GM12875 (cell line): ENCODE measurements around the gene PIEZO2.
"Not testable (repeated sequence)": the region's sequence is repeated elsewhere in the genome, so short reads cannot be mapped to it uniquely, and the experiment has no call there.

Experiments used
- H3K4me3 ChIP-seq: one replicate; pipeline ENCODE4 v1.5.1; 2011; ENCODE audit warnings: low read depth, low read length, control low read depth
- CTCF ChIP-seq: IDR thresholded peaks from 2 replicates; pipeline ENCODE4 v1.5.1; 2011; ENCODE audit warnings: low read depth, mild to moderate bottlenecking, control low read depth, inconsistent platforms, low read length, moderate library complexity, borderline replicate concordance; ENCODE audit not compliant: insufficient read depth

PIEZO2 gene

DNA sequence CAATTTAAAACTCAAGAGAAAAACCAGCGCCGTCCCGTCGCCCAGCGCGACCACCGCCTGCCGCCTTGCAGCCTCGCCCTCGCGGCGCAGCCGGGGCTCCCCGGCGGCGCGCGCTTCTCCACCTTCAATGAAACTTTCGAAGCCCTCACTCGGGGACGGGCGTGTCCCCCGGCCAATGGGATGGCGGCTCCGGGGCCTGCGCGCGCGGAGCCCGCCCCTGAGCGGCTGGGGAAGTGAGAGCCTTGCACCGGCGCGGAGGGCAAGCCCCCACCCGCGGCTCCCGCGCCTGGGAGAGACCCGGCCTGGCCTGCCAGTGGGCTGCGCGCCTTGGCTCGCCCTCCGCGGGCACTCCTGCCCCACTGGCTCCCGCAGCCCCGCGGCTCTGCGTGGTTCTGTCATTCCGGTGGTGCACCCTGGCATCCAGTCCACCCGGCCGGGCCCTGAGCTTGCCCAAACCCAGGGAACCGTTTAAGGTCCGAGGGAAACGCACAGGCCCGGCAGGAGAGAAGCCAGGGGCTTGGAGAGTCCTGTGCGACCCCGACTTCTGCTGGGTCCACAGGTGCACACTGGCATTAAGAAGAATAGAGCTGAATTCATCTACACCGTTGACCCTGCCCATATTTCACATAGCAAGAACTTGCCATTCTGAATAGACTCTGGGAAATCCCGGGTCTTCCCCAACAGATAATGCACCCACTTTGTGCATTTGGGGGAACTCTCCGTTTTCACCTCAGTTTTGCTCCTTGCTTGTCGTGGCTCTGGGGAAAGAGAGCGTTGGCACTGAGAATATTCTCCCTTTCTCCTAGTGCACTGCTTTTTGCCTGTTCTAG lies at the start of gene PIEZO2:
TSS of gene PIEZO2 (minus strand) at position 129 of the 830 bp plus-strand sequence. CDS start 981 bp downstream, outside the sequence.
- no peak for TF ChIP-seq CTCF
- H3K4me3 ChIP-seq, result peak within 1 kb of the TSS; percentile 63

DNA sequence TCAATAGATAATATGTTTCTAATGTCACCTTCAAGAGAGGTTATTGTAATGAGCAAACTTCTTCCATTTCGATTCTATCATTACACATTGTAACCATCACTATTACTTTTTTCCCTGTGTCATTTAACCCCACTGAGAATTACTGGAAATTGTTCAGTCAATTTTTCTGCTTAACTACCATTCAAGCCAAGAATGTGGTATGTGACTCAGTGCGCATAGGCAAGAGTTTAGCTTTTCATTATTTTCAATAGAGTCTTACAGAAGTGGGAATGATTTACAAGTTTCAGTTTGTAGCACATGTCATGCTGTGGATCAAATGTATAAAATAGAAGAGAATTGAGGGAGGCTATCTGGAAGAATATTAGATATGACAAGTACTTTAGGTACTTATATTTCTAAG lies 34.3 kb upstream of the PIEZO2 start:
- TF ChIP-seq CTCF, result no peak
- H3K4me3 ChIP-seq, result no peak overlapping the region

GRCh38 chr18:11181629-11182028 lies 32.3 kb upstream of the PIEZO2 start:
- not testable (repeated sequence) for H3K4me3 ChIP-seq

DNA sequence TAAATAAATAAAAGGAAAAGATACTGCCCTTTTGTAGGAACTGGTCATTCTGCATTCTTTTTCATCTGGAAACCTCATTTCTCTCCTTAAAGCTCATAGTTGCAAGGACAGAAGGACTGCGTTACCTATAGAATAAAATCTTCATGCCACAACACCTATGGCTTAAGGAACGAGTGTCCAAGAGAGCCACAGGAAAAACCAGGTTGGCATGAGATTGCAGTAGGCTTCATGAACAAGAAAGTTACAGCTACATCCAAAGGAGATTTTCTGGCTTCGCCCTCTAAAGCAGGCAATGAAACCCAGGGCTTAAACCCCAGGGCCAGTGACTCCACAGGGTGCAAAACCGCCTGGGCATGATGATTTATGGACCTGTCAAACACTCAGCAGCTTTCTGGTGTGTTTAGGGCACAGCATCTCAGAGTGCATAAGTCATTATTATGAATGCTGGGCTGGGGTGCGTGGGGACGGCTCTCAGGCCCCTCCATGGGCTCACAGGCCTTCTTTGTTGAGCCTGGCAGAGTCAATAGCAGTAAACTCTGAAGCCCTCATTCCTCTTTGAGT lies 30.7 kb upstream of the PIEZO2 start:
- no peak for TF ChIP-seq CTCF
- H3K4me3 ChIP-seq, result no peak overlapping the region

DNA sequence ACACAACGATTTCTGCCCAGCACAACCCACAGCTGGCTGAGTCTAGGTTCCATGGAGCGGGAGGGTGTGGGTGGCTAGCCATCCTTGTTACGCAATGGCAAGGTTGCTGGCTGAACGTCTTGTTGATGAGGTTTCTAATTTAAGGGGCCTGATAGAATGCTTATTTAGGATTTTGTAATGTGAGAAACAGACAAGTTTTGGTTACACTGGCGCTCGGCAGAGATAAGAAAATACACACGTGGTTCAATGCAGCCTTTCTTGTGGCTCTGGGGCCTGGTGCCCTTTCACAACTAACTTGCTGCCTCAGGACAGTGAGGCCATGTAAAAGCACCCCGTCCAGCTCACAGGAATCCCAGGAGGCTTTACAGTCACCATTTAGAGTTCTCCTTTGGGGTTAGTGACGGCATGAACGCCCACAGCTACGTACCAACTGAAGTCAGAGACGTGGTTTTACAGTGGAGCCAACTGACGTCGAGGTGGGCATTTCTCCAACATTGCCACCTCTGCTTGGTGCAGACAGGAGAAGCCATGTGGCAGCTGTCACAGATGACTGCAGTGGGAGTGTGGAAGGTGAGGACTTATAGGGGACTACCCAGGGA lies 29.7 kb upstream of the PIEZO2 start:
- H3K4me3 ChIP-seq, result no peak overlapping the region
- no peak for TF ChIP-seq CTCF

GRCh38 chr18:11177382-11177781 lies 28.0 kb upstream of the PIEZO2 start:
- no peak for TF ChIP-seq CTCF
- no peak overlapping the region for H3K4me3 ChIP-seq

GRCh38 chr18:11176481-11176881 lies 27.1 kb upstream of the PIEZO2 start:
- TF ChIP-seq CTCF, result no peak
- no peak overlapping the region for H3K4me3 ChIP-seq
